Measurements from ENCODE around the gene CD300A.

- TF ChIP-seq CTCF (IDR thresholded peaks at IDR 0.05) (no peak), POLR2A (IDR thresholded peaks at IDR 0.05) (no peak)
These were observed 58.4 kb downstream of the CD300A start for GRCh38 chr17:74524653-74525464.

Measured in adrenal gland (tissue), 5 donors.